Calu3 (cell line): ENCODE measurements around the gene NDUFB5. TPM values are rescaled to one million over a fixed set of nuclear protein-coding genes. Genes with fewer than 3 reads are reported as not detected.

Experiments used
- Bru-seq: library from RNA; stranded (reverse); fragments of 400-500 nt; gene quantifications from one replicate; lab custom pipeline; 2021; lab: Mats Ljungman, UMichigan
- BruChase-seq, 2 experiments: library from RNA; stranded (reverse); fragments of 400-500 nt; gene quantifications; one replicate each; lab custom pipeline; 2021; lab: Mats Ljungman, UMichigan
- BruUV-seq: library from RNA; stranded (reverse); fragments of 400-500 nt; replicated peaks from 2 replicates; lab custom pipeline; 2021; lab: Mats Ljungman, UMichigan
- CTCF ChIA-PET: fragments of 300-600 bp; sonication (Branson Sonifier 250); formaldehyde crosslinking; loops from one replicate; lab custom pipeline; 2022; ENCODE audit warnings: antibody characterized with exemption; lab: Charles Lee
- DNase-seq: peaks from one replicate; pipeline ENCODE4 v3.0.0; 2022
- H3K27ac Mint-ChIP-seq: one replicate; pipeline ENCODE4 v1.8.0; 2022; ENCODE audit warnings: mixed read lengths; ENCODE audit not compliant: unreplicated experiment
- H3K27me3 Mint-ChIP-seq: one replicate; pipeline ENCODE4 v1.8.0; 2022; ENCODE audit warnings: mixed read lengths; ENCODE audit not compliant: unreplicated experiment
- H3K36me3 Mint-ChIP-seq: one replicate; pipeline ENCODE4 v1.8.0; 2022; ENCODE audit warnings: mild to moderate bottlenecking, moderate library complexity, mixed read lengths; ENCODE audit not compliant: insufficient read depth, unreplicated experiment
- H3K4me1 Mint-ChIP-seq: one replicate; pipeline ENCODE4 v1.8.0; 2022; ENCODE audit warnings: mild to moderate bottlenecking, low read depth, mixed read lengths; ENCODE audit not compliant: unreplicated experiment
- H3K4me3 Mint-ChIP-seq: one replicate; pipeline ENCODE4 v1.8.0; 2022; ENCODE audit warnings: mild to moderate bottlenecking, low read depth, moderate library complexity, mixed read lengths; ENCODE audit not compliant: unreplicated experiment
- H3K9me3 Mint-ChIP-seq: one replicate; pipeline ENCODE4 v1.8.0; 2022; ENCODE audit warnings: low read depth, mixed read lengths; ENCODE audit not compliant: unreplicated experiment
- CTCF ChIP-seq: fragments of 200-600 bp; IDR thresholded peaks from one replicate; pipeline ENCODE4 v1.8.0; 2022; ENCODE audit warnings: antibody characterized with exemption; ENCODE audit not compliant: unreplicated experiment
- intact Hi-C: fragments of 100-400 bp; cut with micrococcal nuclease; formaldehyde crosslinking; loops from one replicate; pipeline ENCODE4 v1.10.0; 2022; ENCODE audit not compliant: unreplicated experiment
- long read RNA-seq: library from polyadenylated mRNA; stranded (forward); transcript quantifications from one replicate; pipeline ENCODE4 v2.0.0, GENCODE V29; 2022
- total RNA-seq: library from RNA; stranded (reverse); gene quantifications from 2 replicates; pipeline ENCODE4 v1.2.3, GENCODE V29; 2022

Gene NDUFB5
- total RNA-seq: 135 and 146 TPM in 2 replicates
- percentile 92 among the genes with signal in this experiment for Bru-seq, nascent RNA
- percentile 90 among the genes with signal in this experiment for BruChase-seq, experiment 1, labeled RNA remaining after a 6-hour chase
- percentile 87 among the genes with signal in this experiment for BruChase-seq, experiment 2, labeled RNA remaining after a 2-hour chase
- long read RNA-seq, full-length matches to known transcripts: 113 of 126 reads
- long read RNA-seq, partial matches to known transcripts: 5 of 126 reads
- long read RNA-seq, other reads (novel, unspliced or antisense): 8 of 126 reads

GRCh38 chr3:179604321-179605078 lies at the start of gene NDUFB5, which contains the start of gene MRPL47:
Gene NDUFB5, plus strand, starts transcription at chr3:179604794. Its CDS starts 22 bp downstream, at chr3:179604816.
Gene MRPL47, minus strand, starts transcription at chr3:179604638. Its CDS starts 14 bp downstream, at chr3:179604624.
- CTCF ChIA-PET: interaction anchor here (0.9 to 1.0 kb wide), 4 partner anchors 10 to 48 kb away, joined by 3 to 6 read pairs (median 4); partner anchors contain the start of gene USP13
- no peaks in the 10 kb centered on the region for H3K9me3 Mint-ChIP-seq
- H3K4me1 Mint-ChIP-seq: peaks cover 8% of the 10 kb centered on the region
- no peaks in the 10 kb centered on the region for H3K27me3 Mint-ChIP-seq
- DNase-seq: peak; percentile 94
- H3K36me3 Mint-ChIP-seq: peaks cover 47% of the 10 kb centered on the region
- intact Hi-C loops: loop anchor here (2.0 kb wide), 1 partner anchor 40 kb away; no protein-coding TSS in a partner anchor
- TF ChIP-seq CTCF: no peak
- peak within 1 kb of the TSS; percentile 94 for H3K27ac Mint-ChIP-seq
- no TSS peak for BruUV-seq
- peak within 1 kb of the TSS; percentile 86 for H3K4me3 Mint-ChIP-seq

- H3K4me3 Mint-ChIP-seq: no peak overlapping the region
- no TSS peak for BruUV-seq
- no peaks in the 10 kb centered on the region for H3K9me3 Mint-ChIP-seq
- peak; percentile 79 for DNase-seq
- CTCF ChIA-PET: no interaction called here
- H3K27ac Mint-ChIP-seq: no peak overlapping the region
- H3K4me1 Mint-ChIP-seq: peaks cover 8% of the 10 kb centered on the region
- peaks cover 23% of the 10 kb centered on the region for H3K36me3 Mint-ChIP-seq
- H3K27me3 Mint-ChIP-seq: no peaks in the 10 kb centered on the region
- TF ChIP-seq CTCF: peak; percentile 83
- intact Hi-C loops: loop anchor here (1.0 to 10.0 kb wide), 6 partner anchors 113 to 544 kb away; partner anchors contain the start of genes PIK3CA, ZMAT3 and ZNF639
Measured at GRCh38 chr3:179558742-179559364, 45.7 kb upstream of the NDUFB5 start.

DNA sequence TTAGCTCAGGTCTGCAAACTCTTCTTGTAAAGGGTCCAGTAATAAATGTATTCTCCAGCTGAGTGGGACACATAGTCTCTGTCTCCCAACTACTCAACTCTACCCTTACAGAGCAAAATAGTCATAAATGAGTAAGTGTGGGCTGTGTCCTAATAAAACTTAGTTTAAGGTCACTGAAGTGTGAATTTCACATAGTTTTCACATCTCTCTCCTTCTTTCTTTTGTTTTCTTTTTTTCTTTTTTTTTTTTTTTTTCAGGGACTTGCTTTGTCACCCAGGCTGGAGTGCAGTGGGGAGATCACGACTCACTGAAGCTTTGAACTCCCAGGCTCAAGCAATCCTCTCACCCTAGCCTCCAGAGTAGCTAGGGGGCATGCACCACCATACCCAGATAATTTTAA lies 43.8 kb upstream of the NDUFB5 start:
- no peak overlapping the region for H3K27ac Mint-ChIP-seq
- no peak overlapping the region for H3K4me3 Mint-ChIP-seq
- intact Hi-C loops: loop anchor here (5.0 kb wide), 1 partner anchor 213 kb away; the partner anchor contains the start of gene MFN1
- H3K36me3 Mint-ChIP-seq: peaks cover 27% of the 10 kb centered on the region
- H3K27me3 Mint-ChIP-seq: no peaks in the 10 kb centered on the region
- H3K4me1 Mint-ChIP-seq: peaks cover 17% of the 10 kb centered on the region
- no peak for TF ChIP-seq CTCF
- H3K9me3 Mint-ChIP-seq: no peaks in the 10 kb centered on the region
- CTCF ChIA-PET: interaction anchor here (0.6 to 0.7 kb wide), 5 partner anchors 75 to 663 kb away, joined by 3 to 9 read pairs (median 4); no protein-coding TSS in a partner anchor
- DNase-seq: no peak
- BruUV-seq: no TSS peak
